Sigmoid colon (tissue), 4 donors: ENCODE results near the gene MYCN.

ENCODE experiments used
- CTCF ChIP-seq, 4 experiments: fragments of 450-650 bp in 3 of 4; fragments of 200-600 bp in 1 of 4; IDR thresholded peaks; one replicate each; pipeline ENCODE4 v1.5.1; 2016 to 2019; ENCODE audit warnings: antibody characterized with exemption in 4 of 4, mild to moderate bottlenecking in 3 of 4, moderate library complexity in 2 of 4
- EP300 ChIP-seq, 4 donors: sonication (generic); formaldehyde crosslinking; IDR thresholded peaks; one replicate each; pipeline ENCODE4 v1.6.1; 2017; ENCODE audit warnings: antibody characterized with exemption in 4 of 4
- POLR2A ChIP-seq, 2 donors: fragments of 450-650 bp; IDR thresholded peaks; one replicate each; pipeline ENCODE4 v1.6.1; 2016; ENCODE audit warnings: antibody characterized with exemption in 2 of 2, mild to moderate bottlenecking in 2 of 2, moderate library complexity in 2 of 2
- POLR2AphosphoS5 ChIP-seq, 4 donors: sonication (generic); formaldehyde crosslinking; IDR thresholded peaks; one replicate each; pipeline ENCODE4 v1.6.1; 2017; ENCODE audit warnings: antibody characterized with exemption in 4 of 4

- no peak for TF ChIP-seq CTCF (IDR thresholded peaks at IDR 0.05)
- no peak for TF ChIP-seq POLR2A (IDR thresholded peaks at IDR 0.05)
- TF ChIP-seq POLR2AphosphoS5 (IDR thresholded peaks at IDR 0.05): no peak
- TF ChIP-seq EP300 (IDR thresholded peaks at IDR 0.05): no peak
Measured at GRCh38 chr2:15931950-15932349, 8.4 kb upstream of the MYCN start.
